HepG2 (cell line): ENCODE results near the gene RAB3A. TPM values are rescaled to one million over a fixed set of nuclear protein-coding genes. Genes with fewer than 3 reads are reported as not detected.

Experiments used
- ARID5B ChIP-seq: IDR thresholded peaks from 2 replicates; pipeline ENCODE4 v1.4.0; 2020; ENCODE audit warnings: mild to moderate bottlenecking, missing genetic modification reagents
- ATF7-NPFF ChIP-seq: sonication (generic); formaldehyde crosslinking; IDR thresholded peaks from 2 replicates; pipeline ENCODE4 v1.8.1; 2023; ENCODE audit warnings: mild to moderate bottlenecking, low read depth, missing genetic modification reagents, moderate library complexity
- CHD4 ChIP-seq: fragments of 200-600 bp; sonication (generic); IDR thresholded peaks from 2 replicates; pipeline ENCODE4 v1.7.0; 2017; ENCODE audit warnings: mild to moderate bottlenecking, low read length, borderline replicate concordance
- NR2F1 ChIP-seq, 2 experiments: fragments of 450-650 bp in 1 of 2; formaldehyde crosslinking in 1 of 2; IDR thresholded peaks; 2 replicates each; pipeline versions ENCODE4 v1.5.0 to v1.6.1; 2016 to 2020; ENCODE audit warnings: mild to moderate bottlenecking in 1 of 2, missing compliant biosample characterization in 1 of 2, missing genetic modification reagents in 1 of 2, moderate library complexity in 1 of 2
- POGK ChIP-seq: sonication (generic); formaldehyde crosslinking; conservative IDR thresholded peaks from 2 replicates; pipeline ENCODE4 v1.8.0; 2022; ENCODE audit warnings: mild to moderate bottlenecking, moderate library complexity, missing genetic modification reagents
- RARA ChIP-seq: IDR thresholded peaks from 2 replicates; pipeline ENCODE4 v1.6.1; 2016; ENCODE audit warnings: missing genetic modification reagents, missing compliant biosample characterization
- SATB2 ChIP-seq: sonication (generic); formaldehyde crosslinking; IDR thresholded peaks from 2 replicates; pipeline ENCODE4 v1.5.0; 2020; ENCODE audit warnings: missing genetic modification reagents
- SOX6 ChIP-seq, 2 experiments: fragments of 450-650 bp in 1 of 2; sonication (generic) in 1 of 2; formaldehyde crosslinking in 1 of 2; IDR thresholded peaks; 2 replicates each; pipeline versions ENCODE4 v1.4.0 to v1.6.1; 2017 to 2020; ENCODE audit warnings: antibody characterized with exemption in 1 of 2, mild to moderate bottlenecking in 1 of 2, missing genetic modification reagents in 1 of 2
- ZKSCAN8 ChIP-seq: IDR thresholded peaks from 2 replicates; pipeline ENCODE4 v1.6.1; 2016; ENCODE audit warnings: borderline replicate concordance, missing genetic modification reagents, missing compliant biosample characterization
- ZNF121 ChIP-seq: sonication (generic); formaldehyde crosslinking; IDR thresholded peaks from 2 replicates; pipeline ENCODE4 v1.5.0; 2020; ENCODE audit warnings: mild to moderate bottlenecking, missing genetic modification reagents
- ZNF143 ChIP-seq: sonication (generic); formaldehyde crosslinking; IDR thresholded peaks from 2 replicates; pipeline ENCODE4 v1.4.0; 2020; ENCODE audit warnings: missing genetic modification reagents
- ZNF280D ChIP-seq: sonication (generic); formaldehyde crosslinking; IDR thresholded peaks from 2 replicates; pipeline ENCODE4 v1.5.1; 2020; ENCODE audit warnings: mild to moderate bottlenecking, missing genetic modification reagents
- ZNF616 ChIP-seq: sonication (generic); formaldehyde crosslinking; IDR thresholded peaks from 2 replicates; pipeline ENCODE4 v1.5.0; 2020; ENCODE audit warnings: low read depth, mild to moderate bottlenecking, missing genetic modification reagents
- ZNF775 ChIP-seq: sonication (generic); formaldehyde crosslinking; IDR thresholded peaks from 2 replicates; pipeline ENCODE4 v1.4.0; 2020; ENCODE audit warnings: missing genetic modification reagents, mild to moderate bottlenecking, moderate library complexity, borderline replicate concordance
- ZNF788 ChIP-seq: sonication (generic); formaldehyde crosslinking; IDR thresholded peaks from 2 replicates; pipeline ENCODE4 v1.5.0; 2020; ENCODE audit warnings: mild to moderate bottlenecking, missing genetic modification reagents, borderline replicate concordance
- polyA plus RNA-seq, 8 experiments: library from polyadenylated mRNA; depleted of rRNA in 3 of 8; stranded (reverse) in 7 of 8; unstranded in 1 of 8; fragments of >200 nt; fragmentation: Illumina TruSeq in 4 of 8; extraction: Trizol in 4 of 8; gene quantifications; 2 replicates each; pipeline versions ENCODE4 v1.2.1 to v1.2.3, GENCODE V29; 2011 to 2016; ENCODE audit warnings: low read depth in 4 of 8, missing spikeins in 1 of 8, mixed read lengths in 1 of 8; ENCODE audit not compliant: insufficient read depth in 1 of 8
- total RNA-seq, 5 experiments: library from RNA; depleted of rRNA; stranded (reverse); fragments of >200 nt; fragmentation: Illumina TruSeq; extraction: Trizol; gene quantifications; 2 replicates each; pipeline ENCODE4 v1.2.3, GENCODE V29; 2016; ENCODE audit warnings: low read depth in 1 of 5
- TF ChIP-seq, protein P1 (sequence below), 2 experiments: fragments of 450-650 bp in 1 of 2; sonication (generic) in 1 of 2; formaldehyde crosslinking; IDR thresholded peaks; 2 replicates each; pipeline versions ENCODE4 v1.5.0 to v1.8.0; 2020 to 2022; ENCODE audit warnings: mild to moderate bottlenecking in 1 of 2, missing genetic modification reagents in 1 of 2
- TF ChIP-seq, protein P2 (sequence below): sonication (generic); formaldehyde crosslinking; IDR thresholded peaks from 2 replicates; pipeline ENCODE4 v1.4.0; 2020; ENCODE audit warnings: missing genetic modification reagents; ENCODE audit errors: not compliant biosample characterization

RAB3A gene
- total and polyA plus RNA-seq, 2 of the 13 experiments (the other 11 are each of a cell fraction or from before 2014, with no cell fraction given), result 0.58 to 0.98 TPM

GRCh38 chr19:18152817-18153555, 50.9 kb downstream of the RAB3A start, which contains the start of gene PIK3R2 (continued):
- TF ChIP-seq ZNF280D (CRISPR knock-in tag) (no peak), ZNF121 (CRISPR knock-in tag) (no peak), ZKSCAN8 (no peak), ZNF775 (CRISPR knock-in tag) (no peak), SATB2 (CRISPR knock-in tag) (no peak), ZNF788 (0 out of 2 replicates have a peak, but pooled peaks have one; percentile 10), ZNF616 (no peak), POGK (CRISPR knock-in tag) (peak; percentile 36; the same call in 1 of the 2 replicates), ATF7-NPFF (CRISPR knock-in tag) (no peak; the same call in 1 of the 2 replicates), RARA (no peak), CHD4 (no peak), NR2F1 (CRISPR knock-in tag; IDR thresholded peaks at IDR 0.05) (no peak), ARID5B (no peak), ZNF143 (no peak), SOX6 (IDR thresholded peaks at IDR 0.05) (no peak), SOX6 (CRISPR knock-in tag; IDR thresholded peaks at IDR 0.05) (no peak)
- TF ChIP-seq, protein P1, sequence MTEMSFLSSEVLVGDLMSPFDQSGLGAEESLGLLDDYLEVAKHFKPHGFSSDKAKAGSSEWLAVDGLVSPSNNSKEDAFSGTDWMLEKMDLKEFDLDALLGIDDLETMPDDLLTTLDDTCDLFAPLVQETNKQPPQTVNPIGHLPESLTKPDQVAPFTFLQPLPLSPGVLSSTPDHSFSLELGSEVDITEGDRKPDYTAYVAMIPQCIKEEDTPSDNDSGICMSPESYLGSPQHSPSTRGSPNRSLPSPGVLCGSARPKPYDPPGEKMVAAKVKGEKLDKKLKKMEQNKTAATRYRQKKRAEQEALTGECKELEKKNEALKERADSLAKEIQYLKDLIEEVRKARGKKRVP (CRISPR knock-in tag; IDR thresholded peaks at IDR 0.05), result no peak
- TF ChIP-seq, protein P2, sequence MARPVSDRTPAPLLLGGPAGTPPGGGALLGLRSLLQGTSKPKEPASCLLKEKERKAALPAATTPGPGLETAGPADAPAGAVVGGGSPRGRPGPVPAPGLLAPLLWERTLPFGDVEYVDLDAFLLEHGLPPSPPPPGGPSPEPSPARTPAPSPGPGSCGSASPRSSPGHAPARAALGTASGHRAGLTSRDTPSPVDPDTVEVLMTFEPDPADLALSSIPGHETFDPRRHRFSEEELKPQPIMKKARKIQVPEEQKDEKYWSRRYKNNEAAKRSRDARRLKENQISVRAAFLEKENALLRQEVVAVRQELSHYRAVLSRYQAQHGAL, result no peak
